Mesodermal cell (in vitro differentiated cells): Measurements from ENCODE around the gene LRRC3.

Experiments
- H3K27ac ChIP-seq: 2 replicates; pipeline ENCODE4 v1.7.0; 2013; ENCODE audit warnings: mild to moderate bottlenecking, low read depth, low read length, moderate library complexity; ENCODE audit not compliant: severe bottlenecking
- H3K36me3 ChIP-seq: 2 replicates; pipeline ENCODE4 v1.7.1; 2013; ENCODE audit warnings: mild to moderate bottlenecking, low read length, moderate library complexity; ENCODE audit not compliant: control insufficient read depth, insufficient read depth
- H3K4me1 ChIP-seq: one replicate; pipeline ENCODE4 v1.7.1; 2013; ENCODE audit warnings: mild to moderate bottlenecking, low read length; ENCODE audit not compliant: insufficient read depth, control insufficient read depth, poor library complexity, severe bottlenecking
- H3K4me3 ChIP-seq: 2 replicates; pipeline ENCODE4 v1.7.0; 2013; ENCODE audit warnings: low read length, control low read depth, mild to moderate bottlenecking; ENCODE audit not compliant: insufficient read depth, poor library complexity, severe bottlenecking; ENCODE audit errors: extremely low read depth
- H3K9me3 ChIP-seq: 2 replicates; pipeline ENCODE4 v1.7.1; 2013; ENCODE audit warnings: mild to moderate bottlenecking, low read length, moderate library complexity; ENCODE audit not compliant: control insufficient read depth
- WGBS, 2 experiments: methylation state at CpG; one replicate each; pipeline ENCODE4 v1.1.5; 2013; ENCODE audit warnings: missing lambda C conversion rate in 2 of 2; ENCODE audit not compliant: insufficient coverage in 2 of 2; 5-methylcytosine and 5-hydroxymethylcytosine counted together

Gene LRRC3

GRCh38 chr21:44461464-44462001, 6.2 kb downstream of the LRRC3 start:
- no peaks in the 10 kb centered on the region for H3K9me3 ChIP-seq
- WGBS, 2 experiments: 87 to 91% methylated on average over 14 of the region's 15 CpGs
- no peaks in the 10 kb centered on the region for H3K4me1 ChIP-seq
- H3K36me3 ChIP-seq: peaks cover 8% of the 10 kb centered on the region
- H3K27ac ChIP-seq: no peak overlapping the region
- H3K4me3 ChIP-seq: no peak overlapping the region

GRCh38 chr21:44462086-44462833, 7.0 kb downstream of the LRRC3 start:
- 88 to 92% methylated on average over 24 to 25 of the region's 25 CpGs for WGBS, 2 experiments
- Histone ChIP-seq H3K4me1 (no peaks in the 10 kb centered on the region), H3K9me3 (no peaks in the 10 kb centered on the region), H3K4me3 (no peak overlapping the region), H3K36me3 (peaks cover 4% of the 10 kb centered on the region), H3K27ac (no peak overlapping the region)

GRCh38 chr21:44462834-44463200, 7.5 kb downstream of the LRRC3 start:
- no peak overlapping the region for H3K27ac ChIP-seq
- WGBS, 2 experiments: 90 to 98% methylated on average over 6 to 8 of the region's 11 CpGs
- no peaks in the 10 kb centered on the region for H3K9me3 ChIP-seq
- H3K4me3 ChIP-seq: no peak overlapping the region
- no peaks in the 10 kb centered on the region for H3K4me1 ChIP-seq
- no peaks in the 10 kb centered on the region for H3K36me3 ChIP-seq

DNA sequence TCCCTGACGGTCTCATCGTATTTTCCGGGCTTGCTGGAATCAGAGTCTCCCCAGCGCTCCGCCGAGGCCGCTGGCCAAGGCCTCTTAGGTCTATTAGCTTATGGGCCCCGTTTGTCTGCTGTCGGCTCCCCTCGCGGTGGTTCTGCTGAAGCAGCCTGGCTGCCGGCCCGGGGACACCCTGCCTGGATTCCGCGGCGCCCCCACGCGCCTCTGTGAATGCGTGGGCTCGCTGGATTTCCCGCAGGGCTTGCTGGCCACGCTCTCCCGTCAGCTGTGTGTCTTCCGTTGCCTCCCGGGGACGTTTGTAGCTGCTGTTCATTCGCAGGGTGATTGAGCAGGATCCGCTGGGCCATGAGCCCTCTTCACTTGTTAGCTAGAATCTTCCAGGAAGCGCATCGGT, 8.4 kb downstream of the LRRC3 start:
- H3K4me3 ChIP-seq: no peak overlapping the region
- no peaks in the 10 kb centered on the region for H3K4me1 ChIP-seq
- no peaks in the 10 kb centered on the region for H3K9me3 ChIP-seq
- no peak overlapping the region for H3K27ac ChIP-seq
- 87 to 91% methylated on average over 28 to 30 of the region's 30 CpGs for WGBS, 2 experiments
- H3K36me3 ChIP-seq: no peaks in the 10 kb centered on the region

- Histone ChIP-seq H3K36me3 (no peaks in the 10 kb centered on the region), H3K4me3 (no peak overlapping the region), H3K4me1 (no peaks in the 10 kb centered on the region), H3K27ac (no peak overlapping the region), H3K9me3 (no peaks in the 10 kb centered on the region)
- WGBS, 2 experiments: 92 to 96% methylated on average over 5 to 7 of the region's 12 CpGs
These were observed 9.0 kb downstream of the LRRC3 start for GRCh38 chr21:44464351-44464750.

GRCh38 chr21:44466351-44466954, 11.1 kb downstream of the LRRC3 start:
- H3K9me3 ChIP-seq: no peaks in the 10 kb centered on the region
- no peaks in the 10 kb centered on the region for H3K36me3 ChIP-seq
- WGBS, 2 experiments: 91 to 92% methylated on average over 16 of the region's 16 CpGs
- H3K4me3 ChIP-seq: no peak overlapping the region
- H3K4me1 ChIP-seq: no peaks in the 10 kb centered on the region
- no peak overlapping the region for H3K27ac ChIP-seq

DNA sequence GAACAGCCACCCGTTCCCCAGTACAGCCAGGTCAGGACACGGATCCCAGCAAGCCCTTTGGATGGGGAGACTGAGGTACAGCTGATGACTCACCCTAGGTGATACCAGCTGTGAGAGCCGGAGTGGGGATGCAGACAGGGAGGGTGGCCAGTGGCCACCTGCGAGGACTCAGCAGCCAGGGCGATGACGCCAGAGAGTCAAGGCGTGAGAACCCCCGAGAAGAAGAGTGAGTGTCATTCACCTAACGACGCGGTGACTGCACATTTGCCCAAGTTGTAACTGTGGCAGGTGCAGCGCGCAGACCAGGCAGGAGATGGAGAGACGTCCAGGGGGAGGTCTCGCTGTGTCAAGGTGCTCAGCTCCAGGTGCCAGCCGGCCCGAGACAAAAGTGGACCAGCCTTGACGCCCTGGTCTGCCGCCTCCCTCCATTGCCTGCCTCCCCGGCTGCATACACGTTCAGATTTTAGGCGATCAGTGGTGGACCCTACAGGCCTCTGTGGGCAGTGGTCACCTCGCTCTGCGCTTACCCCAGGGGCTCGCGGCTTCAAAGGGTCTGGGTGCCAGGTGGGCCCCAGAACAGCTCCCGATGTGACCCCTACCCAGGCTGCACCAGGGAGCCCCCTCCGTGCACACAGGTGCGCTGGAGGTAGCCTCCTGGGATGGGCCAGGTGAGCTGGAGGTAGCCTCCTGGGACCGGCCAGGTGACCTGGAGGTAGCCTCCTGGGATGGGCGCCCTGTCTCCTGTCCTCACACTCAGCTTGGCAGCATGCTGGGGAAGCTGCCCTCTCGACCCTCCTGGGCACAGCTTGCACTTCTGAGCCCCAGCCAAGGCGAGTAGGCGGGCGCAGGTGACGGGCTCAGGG, 11.9 kb downstream of the LRRC3 start:
- WGBS, 2 experiments: 92 to 94% methylated on average over 34 to 36 of the region's 36 CpGs
- H3K4me1 ChIP-seq: no peaks in the 10 kb centered on the region
- H3K36me3 ChIP-seq: no peaks in the 10 kb centered on the region
- H3K9me3 ChIP-seq: no peaks in the 10 kb centered on the region
- H3K4me3 ChIP-seq: no peak overlapping the region
- H3K27ac ChIP-seq: no peak overlapping the region

DNA sequence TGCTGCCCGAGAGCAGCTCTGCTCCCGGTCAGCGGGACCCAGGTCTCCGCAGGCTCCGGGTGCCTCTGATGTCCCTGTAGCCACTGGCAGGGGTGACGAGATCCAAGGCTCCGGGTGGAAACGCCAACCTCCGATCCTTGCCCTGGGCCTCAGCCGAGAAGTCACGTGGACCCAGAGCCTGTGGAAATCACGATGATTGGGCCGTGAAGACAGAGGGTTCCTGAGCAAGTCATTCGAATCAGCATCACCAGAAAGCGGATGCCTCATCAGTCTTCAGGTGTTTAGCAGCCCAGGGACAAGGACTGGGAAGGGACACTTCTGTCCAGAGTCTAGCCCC, 12.5 kb downstream of the LRRC3 start:
- no peaks in the 10 kb centered on the region for H3K9me3 ChIP-seq
- no peaks in the 10 kb centered on the region for H3K36me3 ChIP-seq
- no peak overlapping the region for H3K27ac ChIP-seq
- no peaks in the 10 kb centered on the region for H3K4me1 ChIP-seq
- no peak overlapping the region for H3K4me3 ChIP-seq
- WGBS, 2 experiments: 91 to 92% methylated on average over 15 of the region's 15 CpGs

GRCh38 chr21:44471341-44471740, 16.0 kb downstream of the LRRC3 start:
- H3K4me3 ChIP-seq: no peak overlapping the region
- no peak overlapping the region for H3K27ac ChIP-seq
- no peaks in the 10 kb centered on the region for H3K4me1 ChIP-seq
- H3K36me3 ChIP-seq: no peaks in the 10 kb centered on the region
- no peaks in the 10 kb centered on the region for H3K9me3 ChIP-seq

DNA sequence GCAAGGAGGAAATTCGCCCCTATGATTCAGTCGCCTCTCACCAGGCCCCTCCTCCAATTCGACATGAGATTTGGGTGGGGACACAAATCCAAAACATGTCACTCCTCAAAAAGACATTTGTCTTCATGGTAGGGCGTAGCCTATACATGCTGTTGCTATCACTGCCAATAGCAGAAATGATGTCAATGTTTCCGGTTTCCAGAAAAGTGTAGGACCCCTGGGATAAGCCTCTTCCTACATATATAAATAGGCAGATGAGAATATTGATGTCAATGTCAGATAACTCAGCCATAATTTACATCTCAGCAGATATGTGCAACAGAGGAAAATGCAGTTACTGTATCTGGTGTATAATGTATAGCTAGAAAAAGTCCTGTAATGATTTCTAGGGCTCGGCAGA, 16.7 kb downstream of the LRRC3 start:
- H3K36me3 ChIP-seq: no peaks in the 10 kb centered on the region
- H3K4me3 ChIP-seq: no peak overlapping the region
- WGBS, 2 experiments: 94 to 97% methylated on average over 3 to 4 of the region's 6 CpGs
- H3K9me3 ChIP-seq: no peaks in the 10 kb centered on the region
- no peaks in the 10 kb centered on the region for H3K4me1 ChIP-seq
- no peak overlapping the region for H3K27ac ChIP-seq
